H9 (cell line): Measurements from ENCODE around the gene TOMT. TPM values are rescaled to one million over a fixed set of nuclear protein-coding genes. Genes with fewer than 3 reads are reported as not detected.

ENCODE experiments used
- DNase-seq: peaks from one replicate; pipeline ENCODE4 v3.0.0-alpha.2; 2017
- H2AFZ ChIP-seq: one replicate; pipeline ENCODE4 v1.6.1; 2013; ENCODE audit warnings: mild to moderate bottlenecking, low read length, control low read depth, moderate library complexity
- H2AK5ac ChIP-seq: 2 replicates; pipeline ENCODE4 v1.6.1; 2013; ENCODE audit warnings: low read length, control low read depth, mixed read lengths; ENCODE audit not compliant: insufficient read length
- H2BK120ac ChIP-seq: one replicate; pipeline ENCODE4 v1.6.1; 2013; ENCODE audit warnings: low read depth, mild to moderate bottlenecking, low read length, control low read depth, inconsistent platforms; ENCODE audit not compliant: poor library complexity, severe bottlenecking
- H2BK12ac ChIP-seq: 2 replicates; pipeline ENCODE4 v1.6.1; 2013; ENCODE audit warnings: low read length, control low read depth, mixed read lengths, low read depth; ENCODE audit not compliant: insufficient read length
- H2BK15ac ChIP-seq: 2 replicates; pipeline ENCODE4 v1.6.1; 2013; ENCODE audit warnings: low read depth, low read length, control low read depth
- H2BK20ac ChIP-seq: one replicate; pipeline ENCODE4 v1.6.1; 2013; ENCODE audit warnings: low read depth, mild to moderate bottlenecking, low read length, control low read depth, inconsistent platforms; ENCODE audit not compliant: poor library complexity, severe bottlenecking
- H2BK5ac ChIP-seq: 2 replicates; pipeline ENCODE4 v1.6.1; 2013; ENCODE audit warnings: low read length, control low read depth, mixed read lengths; ENCODE audit not compliant: insufficient read length
- H3K14ac ChIP-seq: 2 replicates; pipeline ENCODE4 v1.6.1; 2013; ENCODE audit warnings: low read length, control low read depth; ENCODE audit not compliant: insufficient read depth
- H3K18ac ChIP-seq: 2 replicates; pipeline ENCODE4 v1.6.1; 2013; ENCODE audit warnings: low read depth, mild to moderate bottlenecking, mixed read lengths, low read length, control low read depth; ENCODE audit not compliant: insufficient read length
- H3K23ac ChIP-seq: 2 replicates; pipeline ENCODE4 v1.6.1; 2013; ENCODE audit warnings: low read length, control low read depth, mixed read lengths, low read depth; ENCODE audit not compliant: insufficient read length
- H3K23me2 ChIP-seq: 2 replicates; pipeline ENCODE4 v1.6.1; 2013; ENCODE audit warnings: low read depth, mild to moderate bottlenecking, mixed read lengths, low read length, control low read depth; ENCODE audit not compliant: insufficient read length, poor library complexity, severe bottlenecking
- H3K27ac ChIP-seq: 2 replicates; pipeline ENCODE4 v1.5.1; 2013; ENCODE audit warnings: low read length, control low read depth, mixed read lengths, low read depth; ENCODE audit not compliant: insufficient read length
- H3K27me3 ChIP-seq: 2 replicates; pipeline ENCODE4 v1.6.1; 2013; ENCODE audit warnings: low read length, control low read depth, inconsistent platforms; ENCODE audit not compliant: insufficient read depth
- H3K4ac ChIP-seq: 2 replicates; pipeline ENCODE4 v1.6.1; 2013; ENCODE audit warnings: low read depth, mild to moderate bottlenecking, control low read depth, inconsistent platforms, low read length, moderate library complexity
- H3K4me1 ChIP-seq: 2 replicates; pipeline ENCODE4 v1.6.1; 2013; ENCODE audit warnings: low read length, control low read depth, inconsistent platforms; ENCODE audit not compliant: insufficient read depth
- H3K4me2 ChIP-seq: 2 replicates; pipeline ENCODE4 v1.6.1; 2013; ENCODE audit warnings: low read length, control low read depth, mixed read lengths; ENCODE audit not compliant: insufficient read length, insufficient read depth
- H3K56ac ChIP-seq: 2 replicates; pipeline ENCODE4 v1.6.1; 2013; ENCODE audit warnings: low read depth, mild to moderate bottlenecking, mixed read lengths, low read length, control low read depth; ENCODE audit not compliant: insufficient read length
- H3K79me1 ChIP-seq: 2 replicates; pipeline ENCODE4 v1.6.1; 2013; ENCODE audit warnings: low read depth, mild to moderate bottlenecking, moderate library complexity, low read length, control low read depth, inconsistent platforms; ENCODE audit not compliant: insufficient read depth, poor library complexity, severe bottlenecking
- H3K79me2 ChIP-seq: 2 replicates; pipeline ENCODE4 v1.6.1; 2013; ENCODE audit warnings: low read length, control low read depth, inconsistent platforms; ENCODE audit not compliant: insufficient read depth
- H3K9ac ChIP-seq: 2 replicates; pipeline ENCODE4 v1.6.1; 2013; ENCODE audit warnings: low read length, control low read depth, mixed read lengths; ENCODE audit not compliant: insufficient read length; ENCODE audit errors: extremely low read depth
- H3K9me3 ChIP-seq: one replicate; pipeline ENCODE4 v1.6.1; 2013; ENCODE audit warnings: low read depth, low read length, inconsistent platforms; ENCODE audit not compliant: control insufficient read depth
- H3T11ph ChIP-seq: one replicate; pipeline ENCODE4 v1.6.1; 2013; ENCODE audit warnings: mild to moderate bottlenecking, low read length, control low read depth, inconsistent platforms
- H4K20me1 ChIP-seq: one replicate; pipeline ENCODE4 v1.6.1; 2013; ENCODE audit not compliant: control insufficient read depth, insufficient read length, insufficient read depth
- H4K5ac ChIP-seq: 2 replicates; pipeline ENCODE4 v1.6.1; 2013; ENCODE audit warnings: low read depth, mild to moderate bottlenecking, mixed read lengths, low read length, control low read depth; ENCODE audit not compliant: insufficient read length
- H4K8ac ChIP-seq: replicated peaks from 2 replicates; pipeline ENCODE4 v1.6.1; 2013; ENCODE audit warnings: low read length, control low read depth, mixed read lengths, low read depth; ENCODE audit not compliant: insufficient read length
- H4K91ac ChIP-seq: 2 replicates; pipeline ENCODE4 v1.6.1; 2013; ENCODE audit warnings: low read depth, mild to moderate bottlenecking, moderate library complexity, mixed read lengths, low read length, control low read depth; ENCODE audit not compliant: insufficient read length
- H3K27ac Mint-ChIP-seq, 3 experiments: 2 replicates in 2 of 3; 3 replicates in 1 of 3; pipeline ENCODE4 v1.8.0; 2020 to 2021; ENCODE audit warnings: mixed read lengths in 3 of 3, mild to moderate bottlenecking in 1 of 3, moderate library complexity in 1 of 3
- H3K27me3 Mint-ChIP-seq: 2 replicates; pipeline ENCODE4 v1.8.0; 2021; ENCODE audit warnings: low read depth, mild to moderate bottlenecking, moderate library complexity, mixed read lengths
- H3K36me3 Mint-ChIP-seq, 3 experiments: 2 replicates in 2 of 3; 3 replicates in 1 of 3; pipeline ENCODE4 v1.8.0; 2020 to 2021; ENCODE audit warnings: low read depth in 3 of 3, mixed read lengths in 3 of 3; ENCODE audit not compliant: insufficient read depth in 1 of 3
- H3K4me1 Mint-ChIP-seq, 2 experiments: 2 replicates each; pipeline ENCODE4 v1.8.0; 2020; ENCODE audit warnings: mixed read lengths in 2 of 2
- H3K4me3 Mint-ChIP-seq, 2 experiments: 2 replicates in 1 of 2; 3 replicates in 1 of 2; pipeline ENCODE4 v1.8.0; 2020 to 2021; ENCODE audit warnings: mild to moderate bottlenecking in 2 of 2, mixed read lengths in 2 of 2, moderate library complexity in 1 of 2
- H3K9me3 Mint-ChIP-seq, 2 experiments: 2 replicates in 1 of 2; 3 replicates in 1 of 2; pipeline ENCODE4 v1.8.0; 2020; ENCODE audit warnings: mild to moderate bottlenecking in 2 of 2, mixed read lengths in 2 of 2, moderate library complexity in 1 of 2
- WGBS: extraction: QIAGEN DNeasy Blood & Tissue Kit; methylation state at CpG from one replicate; pipeline ENCODE4 v1.1.7; 2013; ENCODE audit warnings: missing lambda C conversion rate, low lambda C conversion rate, mixed read lengths; ENCODE audit not compliant: insufficient read length; ENCODE audit errors: extremely low coverage; 5-methylcytosine and 5-hydroxymethylcytosine counted together
- total RNA-seq: library from RNA; stranded (reverse); gene quantifications from 2 replicates; pipeline ENCODE4 v1.2.1, GENCODE V29; 2021
- TF ChIP-seq, protein P1 (sequence below): fragments of 200-600 bp; sonication (generic); conservative IDR thresholded peaks from 3 replicates; pipeline ENCODE4 v1.8.0; 2021; ENCODE audit warnings: antibody characterized with exemption, mild to moderate bottlenecking

The TOMT gene
- total RNA-seq, 1 experiment from 2014 or later: not detected

DNA sequence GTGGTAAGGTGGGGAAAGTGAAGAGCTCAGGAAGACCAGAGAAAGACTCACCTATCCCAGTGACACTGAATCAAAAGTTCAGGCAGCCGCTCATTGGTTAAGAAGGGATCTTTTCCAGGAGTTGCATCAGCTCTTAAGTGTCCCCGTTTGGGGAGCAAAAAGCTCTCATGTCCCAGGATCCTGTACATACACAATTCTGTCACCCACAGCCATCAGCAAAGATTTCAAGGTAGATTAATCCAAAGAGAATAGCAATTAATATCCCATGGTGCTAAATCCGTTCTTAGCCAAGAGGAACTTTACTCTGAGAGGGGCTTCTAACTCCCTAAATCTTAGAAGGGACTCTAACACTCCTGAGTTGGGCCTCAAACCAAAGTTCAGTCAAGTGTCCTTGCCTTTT lies 49.1 kb downstream of the TOMT start:
- Histone ChIP-seq H4K8ac (no peak overlapping the region), H3K79me1 (no peaks in the 10 kb centered on the region), H3K9ac (no peak overlapping the region), H3K4me2 (no peak overlapping the region), H2BK15ac (no peak overlapping the region), H2AK5ac (no peak overlapping the region), H3K23me2 (no peaks in the 10 kb centered on the region), H2BK12ac (no peak overlapping the region), H3K27ac (no peak overlapping the region), H4K5ac (no peak overlapping the region), H3K18ac (no peak overlapping the region), H4K20me1 (no peaks in the 10 kb centered on the region), H3K9me3 (no peaks in the 10 kb centered on the region), H2AFZ (no peak overlapping the region), H2BK20ac (no peak overlapping the region), H3K27me3 (no peaks in the 10 kb centered on the region), H3K23ac (no peak overlapping the region), H3K56ac (no peak overlapping the region), H3K79me2 (no peaks in the 10 kb centered on the region), H4K91ac (no peak overlapping the region), H2BK5ac (no peak overlapping the region), H3T11ph (no peak overlapping the region), H3K4ac (no peak overlapping the region), H3K14ac (no peak overlapping the region), H3K4me1 (no peaks in the 10 kb centered on the region), H2BK120ac (no peak overlapping the region)
- no CpG with 5 or more reads among the region's 3 CpGs for WGBS
- Mint-ChIP-seq H3K36me3 (no peaks in the 10 kb centered on the region; a peak in 2 of 7 replicates), H3K27me3 (peaks cover 13% of the 10 kb centered on the region), H3K4me1 (no peaks in the 10 kb centered on the region), H3K9me3 (peaks cover 0 to 5% of the 10 kb centered on the region in 2 experiments; a peak in 4 of 5 replicates), H3K4me3 (no peak overlapping the region), H3K27ac (no peak overlapping the region)
- no peak for DNase-seq
- TF ChIP-seq, protein P1, sequence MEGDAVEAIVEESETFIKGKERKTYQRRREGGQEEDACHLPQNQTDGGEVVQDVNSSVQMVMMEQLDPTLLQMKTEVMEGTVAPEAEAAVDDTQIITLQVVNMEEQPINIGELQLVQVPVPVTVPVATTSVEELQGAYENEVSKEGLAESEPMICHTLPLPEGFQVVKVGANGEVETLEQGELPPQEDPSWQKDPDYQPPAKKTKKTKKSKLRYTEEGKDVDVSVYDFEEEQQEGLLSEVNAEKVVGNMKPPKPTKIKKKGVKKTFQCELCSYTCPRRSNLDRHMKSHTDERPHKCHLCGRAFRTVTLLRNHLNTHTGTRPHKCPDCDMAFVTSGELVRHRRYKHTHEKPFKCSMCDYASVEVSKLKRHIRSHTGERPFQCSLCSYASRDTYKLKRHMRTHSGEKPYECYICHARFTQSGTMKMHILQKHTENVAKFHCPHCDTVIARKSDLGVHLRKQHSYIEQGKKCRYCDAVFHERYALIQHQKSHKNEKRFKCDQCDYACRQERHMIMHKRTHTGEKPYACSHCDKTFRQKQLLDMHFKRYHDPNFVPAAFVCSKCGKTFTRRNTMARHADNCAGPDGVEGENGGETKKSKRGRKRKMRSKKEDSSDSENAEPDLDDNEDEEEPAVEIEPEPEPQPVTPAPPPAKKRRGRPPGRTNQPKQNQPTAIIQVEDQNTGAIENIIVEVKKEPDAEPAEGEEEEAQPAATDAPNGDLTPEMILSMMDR: no peak
